HepG2 (cell line): Measurements from ENCODE around the gene PRPF18. TPM values are rescaled to one million over a fixed set of nuclear protein-coding genes. Genes with fewer than 3 reads are reported as not detected.

Experiments
- ADNP ChIP-seq: sonication (generic); formaldehyde crosslinking; IDR thresholded peaks from 2 replicates; pipeline ENCODE4 v1.4.0; 2020; ENCODE audit warnings: missing genetic modification reagents
- HMGXB4 ChIP-seq, 2 experiments: sonication (generic) in 1 of 2; formaldehyde crosslinking in 1 of 2; IDR thresholded peaks; 2 replicates each; pipeline versions ENCODE4 v1.4.0 to v1.6.1; 2018 to 2020; ENCODE audit warnings: missing genetic modification reagents in 2 of 2, borderline replicate concordance in 1 of 2, low read depth in 1 of 2, mild to moderate bottlenecking in 1 of 2, missing biosample characterization in 1 of 2
- HNF1B ChIP-seq: sonication (generic); formaldehyde crosslinking; IDR thresholded peaks from 2 replicates; pipeline ENCODE4 v1.5.1; 2020; ENCODE audit warnings: mild to moderate bottlenecking, moderate library complexity, missing genetic modification reagents
- HNRNPLL ChIP-seq: fragments of 200-400 bp; formaldehyde crosslinking; IDR thresholded peaks from 2 replicates; pipeline ENCODE4 v1.6.1; 2017; ENCODE audit warnings: mild to moderate bottlenecking, low read depth, low read length; ENCODE audit not compliant: poor library complexity, severe bottlenecking
- PAX8 ChIP-seq: sonication (generic); formaldehyde crosslinking; IDR thresholded peaks from 2 replicates; pipeline ENCODE4 v1.8.0; 2022; ENCODE audit warnings: mild to moderate bottlenecking, missing genetic modification reagents, borderline replicate concordance
- RBM22 ChIP-seq: fragments of 200-400 bp; formaldehyde crosslinking; optimal IDR thresholded peaks from 2 replicates; pipeline ENCODE3; 2017; ENCODE audit warnings: mild to moderate bottlenecking, low read length, moderate library complexity
- SMAD9 ChIP-seq: sonication (generic); formaldehyde crosslinking; IDR thresholded peaks from 2 replicates; pipeline ENCODE4 v1.5.1; 2020; ENCODE audit warnings: mild to moderate bottlenecking, missing genetic modification reagents
- STAT5B ChIP-seq: sonication (generic); formaldehyde crosslinking; IDR thresholded peaks from 2 replicates; pipeline ENCODE4 v1.4.0; 2020; ENCODE audit warnings: missing genetic modification reagents
- TAF15 ChIP-seq: fragments of 200-400 bp; formaldehyde crosslinking; IDR thresholded peaks from one replicate; pipeline ENCODE4 v1.6.1; 2018; ENCODE audit warnings: mild to moderate bottlenecking, low read depth, low read length; ENCODE audit not compliant: poor library complexity, severe bottlenecking
- THAP8 ChIP-seq: sonication (generic); formaldehyde crosslinking; IDR thresholded peaks from 2 replicates; pipeline ENCODE4 v1.5.1; 2020; ENCODE audit warnings: missing genetic modification reagents, mild to moderate bottlenecking, borderline replicate concordance
- TOPORS ChIP-seq: sonication (generic); formaldehyde crosslinking; IDR thresholded peaks from 2 replicates; pipeline ENCODE4 v1.8.0; 2023; ENCODE audit warnings: mild to moderate bottlenecking, missing genetic modification reagents
- XBP1 ChIP-seq: sonication (generic); formaldehyde crosslinking; IDR thresholded peaks from 2 replicates; pipeline ENCODE4 v1.5.0; 2020; ENCODE audit warnings: missing genetic modification reagents
- ZC3H13 ChIP-seq: sonication (generic); formaldehyde crosslinking; IDR thresholded peaks from 2 replicates; pipeline ENCODE4 v1.8.1; 2023; ENCODE audit warnings: mild to moderate bottlenecking, missing genetic modification reagents, moderate library complexity
- ZFP36L1 ChIP-seq: sonication (generic); formaldehyde crosslinking; IDR thresholded peaks from 2 replicates; pipeline ENCODE4 v1.8.0; 2022; ENCODE audit warnings: mild to moderate bottlenecking, missing genetic modification reagents, moderate library complexity
- ZMYM4 ChIP-seq: sonication (generic); formaldehyde crosslinking; IDR thresholded peaks from 2 replicates; pipeline ENCODE4 v1.8.1; 2023; ENCODE audit warnings: mild to moderate bottlenecking, missing genetic modification reagents
- ZNF138 ChIP-seq: sonication (generic); formaldehyde crosslinking; IDR thresholded peaks from 2 replicates; pipeline ENCODE4 v1.5.0; 2020; ENCODE audit warnings: mild to moderate bottlenecking, low read depth, missing genetic modification reagents
- ZNF430 ChIP-seq: sonication (generic); formaldehyde crosslinking; IDR thresholded peaks from 2 replicates; pipeline ENCODE4 v1.9.0; 2021; ENCODE audit warnings: mild to moderate bottlenecking, missing genetic modification reagents
- ZNF549 ChIP-seq: sonication (generic); formaldehyde crosslinking; IDR thresholded peaks from 2 replicates; pipeline ENCODE4 v1.5.0; 2020; ENCODE audit warnings: missing genetic modification reagents
- ZNF557 ChIP-seq: sonication (generic); formaldehyde crosslinking; IDR thresholded peaks from 2 replicates; pipeline ENCODE4 v1.4.0; 2020; ENCODE audit warnings: missing genetic modification reagents
- polyA plus RNA-seq, 8 experiments: library from polyadenylated mRNA; depleted of rRNA in 3 of 8; stranded (reverse) in 7 of 8; unstranded in 1 of 8; fragments of >200 nt; fragmentation: Illumina TruSeq in 4 of 8; extraction: Trizol in 4 of 8; gene quantifications; 2 replicates each; pipeline versions ENCODE4 v1.2.1 to v1.2.3, GENCODE V29; 2011 to 2016; ENCODE audit warnings: low read depth in 4 of 8, missing spikeins in 1 of 8, mixed read lengths in 1 of 8; ENCODE audit not compliant: insufficient read depth in 1 of 8
- total RNA-seq, 5 experiments: library from RNA; depleted of rRNA; stranded (reverse); fragments of >200 nt; fragmentation: Illumina TruSeq; extraction: Trizol; gene quantifications; 2 replicates each; pipeline ENCODE4 v1.2.3, GENCODE V29; 2016; ENCODE audit warnings: low read depth in 1 of 5
- TF ChIP-seq, protein P1 (sequence below), 2 experiments: IDR thresholded peaks; 2 replicates each; pipeline ENCODE4 v1.6.1; 2011 to 2012; ENCODE audit warnings: low read length in 2 of 2, borderline replicate concordance in 1 of 2, low read depth in 1 of 2, mild to moderate bottlenecking in 1 of 2, moderate library complexity in 1 of 2
- TF ChIP-seq, protein P2 (sequence below): sonication (generic); formaldehyde crosslinking; conservative IDR thresholded peaks from 2 replicates; pipeline ENCODE4 v1.4.0; 2020; ENCODE audit warnings: missing genetic modification reagents

The PRPF18 gene
- total and polyA plus RNA-seq, 2 of the 13 experiments (the other 11 are each of a cell fraction or from before 2014, with no cell fraction given): 6.1 to 17.2 TPM

DNA sequence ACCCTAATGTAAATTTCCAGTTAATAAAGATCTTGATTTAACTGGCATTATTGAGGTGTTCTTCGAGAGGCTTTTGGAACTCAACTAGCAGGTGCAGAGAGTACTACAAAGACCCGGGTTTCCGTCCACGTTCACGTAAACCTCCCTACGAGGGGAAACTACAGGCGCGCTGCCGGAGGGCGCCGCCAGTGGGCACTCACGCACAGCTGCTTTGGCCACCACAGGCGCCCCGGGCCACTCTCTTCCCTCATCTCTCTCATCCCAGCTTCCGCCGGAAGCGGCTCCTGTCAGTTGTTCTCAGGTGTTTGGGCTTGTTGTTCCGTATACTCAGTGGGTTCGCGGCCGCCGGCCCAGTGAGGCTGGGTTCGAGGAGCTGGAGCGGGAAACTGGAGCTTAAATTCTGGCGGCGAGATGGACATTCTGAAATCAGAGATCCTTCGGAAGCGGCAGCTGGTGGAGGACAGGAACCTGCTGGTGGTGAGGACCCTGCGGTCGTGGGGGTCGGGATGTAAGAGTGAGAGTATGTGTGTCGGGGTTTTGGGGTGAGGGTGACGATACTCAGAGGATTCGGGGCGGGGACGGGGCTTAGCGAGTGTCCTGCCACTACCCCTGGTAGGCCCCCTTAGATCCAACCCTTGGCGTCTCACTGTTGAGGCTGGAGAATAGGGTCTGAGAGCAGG is at the start of gene PRPF18 (continued):
- TF ChIP-seq, protein P1, sequence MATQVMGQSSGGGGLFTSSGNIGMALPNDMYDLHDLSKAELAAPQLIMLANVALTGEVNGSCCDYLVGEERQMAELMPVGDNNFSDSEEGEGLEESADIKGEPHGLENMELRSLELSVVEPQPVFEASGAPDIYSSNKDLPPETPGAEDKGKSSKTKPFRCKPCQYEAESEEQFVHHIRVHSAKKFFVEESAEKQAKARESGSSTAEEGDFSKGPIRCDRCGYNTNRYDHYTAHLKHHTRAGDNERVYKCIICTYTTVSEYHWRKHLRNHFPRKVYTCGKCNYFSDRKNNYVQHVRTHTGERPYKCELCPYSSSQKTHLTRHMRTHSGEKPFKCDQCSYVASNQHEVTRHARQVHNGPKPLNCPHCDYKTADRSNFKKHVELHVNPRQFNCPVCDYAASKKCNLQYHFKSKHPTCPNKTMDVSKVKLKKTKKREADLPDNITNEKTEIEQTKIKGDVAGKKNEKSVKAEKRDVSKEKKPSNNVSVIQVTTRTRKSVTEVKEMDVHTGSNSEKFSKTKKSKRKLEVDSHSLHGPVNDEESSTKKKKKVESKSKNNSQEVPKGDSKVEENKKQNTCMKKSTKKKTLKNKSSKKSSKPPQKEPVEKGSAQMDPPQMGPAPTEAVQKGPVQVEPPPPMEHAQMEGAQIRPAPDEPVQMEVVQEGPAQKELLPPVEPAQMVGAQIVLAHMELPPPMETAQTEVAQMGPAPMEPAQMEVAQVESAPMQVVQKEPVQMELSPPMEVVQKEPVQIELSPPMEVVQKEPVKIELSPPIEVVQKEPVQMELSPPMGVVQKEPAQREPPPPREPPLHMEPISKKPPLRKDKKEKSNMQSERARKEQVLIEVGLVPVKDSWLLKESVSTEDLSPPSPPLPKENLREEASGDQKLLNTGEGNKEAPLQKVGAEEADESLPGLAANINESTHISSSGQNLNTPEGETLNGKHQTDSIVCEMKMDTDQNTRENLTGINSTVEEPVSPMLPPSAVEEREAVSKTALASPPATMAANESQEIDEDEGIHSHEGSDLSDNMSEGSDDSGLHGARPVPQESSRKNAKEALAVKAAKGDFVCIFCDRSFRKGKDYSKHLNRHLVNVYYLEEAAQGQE (IDR thresholded peaks at IDR 0.05; ENCODE audit: borderline replicate concordance in 1 of 2, low read depth in 1 of 2, low read length in 2 of 2): no peak
- TF ChIP-seq ZNF138 (CRISPR knock-in tag) (no peak), HNF1B (CRISPR knock-in tag) (peak; percentile 89), STAT5B (CRISPR knock-in tag) (no peak), ZFP36L1 (CRISPR knock-in tag) (no peak), ZNF549 (CRISPR knock-in tag) (no peak), PAX8 (no peak), TOPORS (CRISPR knock-in tag) (peak; percentile 39; the same call in 1 of the 2 replicates), ZNF557 (CRISPR knock-in tag) (no peak), ZMYM4 (CRISPR knock-in tag) (peak; percentile 97), SMAD9 (CRISPR knock-in tag) (no peak), TAF15 (no peak), ZC3H13 (CRISPR knock-in tag) (0 out of 2 replicates have a peak, but pooled peaks have one; percentile 33), RBM22 (no peak), ADNP (no peak), HNRNPLL (peak; percentile 85), XBP1 (CRISPR knock-in tag) (no peak), HMGXB4 (CRISPR knock-in tag; IDR thresholded peaks at IDR 0.05; ENCODE audit: borderline replicate concordance in 1 of 2, low read depth in 1 of 2) (peak; percentile 80 to 93), ZNF430 (CRISPR knock-in tag) (0 out of 2 replicates have a peak, but pooled peaks have one; percentile 17), THAP8 (CRISPR knock-in tag) (no peak)
- TF ChIP-seq, protein P2, sequence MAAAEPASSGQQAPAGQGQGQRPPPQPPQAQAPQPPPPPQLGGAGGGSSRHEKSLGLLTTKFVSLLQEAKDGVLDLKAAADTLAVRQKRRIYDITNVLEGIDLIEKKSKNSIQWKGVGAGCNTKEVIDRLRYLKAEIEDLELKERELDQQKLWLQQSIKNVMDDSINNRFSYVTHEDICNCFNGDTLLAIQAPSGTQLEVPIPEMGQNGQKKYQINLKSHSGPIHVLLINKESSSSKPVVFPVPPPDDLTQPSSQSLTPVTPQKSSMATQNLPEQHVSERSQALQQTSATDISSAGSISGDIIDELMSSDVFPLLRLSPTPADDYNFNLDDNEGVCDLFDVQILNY: no peak
